DND-41 (cell line): ENCODE data around the gene GARIN5A.

Source experiments
- CTCF ChIP-seq: IDR thresholded peaks from 2 replicates; pipeline ENCODE4 v1.5.1; 2012; ENCODE audit warnings: borderline replicate concordance, low read length, moderate library complexity, mild to moderate bottlenecking; ENCODE audit not compliant: poor library complexity, severe bottlenecking; ENCODE audit errors: extremely low read depth
- EZH2 ChIP-seq: IDR thresholded peaks from 3 replicates; pipeline ENCODE4 v1.6.1; 2012; ENCODE audit warnings: borderline replicate concordance, low read depth, mild to moderate bottlenecking, moderate library complexity, low read length, inconsistent platforms; ENCODE audit not compliant: severe bottlenecking

- TF ChIP-seq CTCF: no peak
- no peak for TF ChIP-seq EZH2
These were observed 57.0 kb downstream of the GARIN5A start for GRCh38 chr19:50419580-50420035.
